Glutamatergic neuron (in vitro differentiated cells): ENCODE results near the gene USB1. TPM values are rescaled to one million over a fixed set of nuclear protein-coding genes. Genes with fewer than 3 reads are reported as not detected.

Experiments
- DNase-seq: peaks from one replicate; pipeline ENCODE4 v3.0.0; 2022
- H3K27ac Mint-ChIP-seq: one replicate; pipeline ENCODE4 v1.8.0; 2020; ENCODE audit warnings: mild to moderate bottlenecking, mixed read lengths, inconsistent platforms; ENCODE audit not compliant: unreplicated experiment
- H3K27me3 Mint-ChIP-seq: one replicate; pipeline ENCODE4 v1.8.0; 2020; ENCODE audit warnings: mild to moderate bottlenecking, moderate library complexity, mixed read lengths, inconsistent platforms; ENCODE audit not compliant: unreplicated experiment
- H3K36me3 Mint-ChIP-seq: one replicate; pipeline ENCODE4 v1.8.0; 2020; ENCODE audit warnings: mild to moderate bottlenecking, mixed read lengths, inconsistent platforms; ENCODE audit not compliant: unreplicated experiment
- H3K4me1 Mint-ChIP-seq: one replicate; pipeline ENCODE4 v1.8.0; 2020; ENCODE audit warnings: mild to moderate bottlenecking, low read depth, mixed read lengths, inconsistent platforms; ENCODE audit not compliant: unreplicated experiment
- H3K4me3 Mint-ChIP-seq: one replicate; pipeline ENCODE4 v1.8.0; 2020; ENCODE audit warnings: mild to moderate bottlenecking, mixed read lengths, inconsistent platforms; ENCODE audit not compliant: unreplicated experiment
- H3K9me3 Mint-ChIP-seq: one replicate; pipeline ENCODE4 v1.8.0; 2020; ENCODE audit warnings: mild to moderate bottlenecking, moderate library complexity, mixed read lengths, inconsistent platforms; ENCODE audit not compliant: unreplicated experiment
- CTCF ChIP-seq: fragments of 200-600 bp; sonication (generic); IDR thresholded peaks from one replicate; pipeline ENCODE4 v1.5.0; 2021; ENCODE audit not compliant: partially characterized antibody, unreplicated experiment
- total RNA-seq: library from RNA; stranded (reverse); fragmentation: NEBNext Ultra II Directional; extraction: Animal tissue kit (Norgen Biotek cat#: 25700); gene quantifications from one replicate; pipeline ENCODE4 v1.2.1, GENCODE V29; 2021; ENCODE audit not compliant: unreplicated experiment

Gene USB1
- total RNA-seq, 1 donor from 2014 or later = 107 TPM

GRCh38 chr16:57982385-57982784 is 18.8 kb upstream of the USB1 start:
- Mint-ChIP-seq H3K4me3 (peak overlapping the region; percentile 4), H3K27me3 (peaks cover 5% of the 10 kb centered on the region), H3K36me3 (peaks cover 4% of the 10 kb centered on the region), H3K4me1 (no peaks in the 10 kb centered on the region), H3K9me3 (no peaks in the 10 kb centered on the region), H3K27ac (no peak overlapping the region)
- TF ChIP-seq CTCF = no peak
- DNase-seq = no peak

GRCh38 chr16:57984443-57985203 is 16.6 kb upstream of the USB1 start:
- Mint-ChIP-seq H3K36me3 (peaks cover 4% of the 10 kb centered on the region), H3K9me3 (no peaks in the 10 kb centered on the region), H3K4me3 (peak overlapping the region; percentile 92), H3K4me1 (no peaks in the 10 kb centered on the region), H3K27ac (no peak overlapping the region), H3K27me3 (peaks cover 5% of the 10 kb centered on the region)
- no peak for TF ChIP-seq CTCF
- peak; percentile 96 for DNase-seq

- Mint-ChIP-seq H3K27me3 (peaks cover 5% of the 10 kb centered on the region), H3K36me3 (peaks cover 4% of the 10 kb centered on the region), H3K4me1 (no peaks in the 10 kb centered on the region), H3K27ac (no peak overlapping the region), H3K4me3 (peak overlapping the region; percentile 92), H3K9me3 (peaks cover under 1% of the 10 kb centered on the region)
- DNase-seq = no peak
- TF ChIP-seq CTCF = no peak
Observed at GRCh38 chr16:57985204-57986181, 15.7 kb upstream of the USB1 start.

- H3K4me1 Mint-ChIP-seq = peaks cover 2% of the 10 kb centered on the region
- H3K27ac Mint-ChIP-seq = no peak overlapping the region
- H3K4me3 Mint-ChIP-seq = peak overlapping the region; percentile 92
- peaks cover 4% of the 10 kb centered on the region for H3K36me3 Mint-ChIP-seq
- peaks cover 3% of the 10 kb centered on the region for H3K9me3 Mint-ChIP-seq
- no peak for DNase-seq
- TF ChIP-seq CTCF = no peak
- peaks cover 5% of the 10 kb centered on the region for H3K27me3 Mint-ChIP-seq
Observed at GRCh38 chr16:57986196-57986595, 15.0 kb upstream of the USB1 start.
